ENCODE data around the gene RAB11FIP3.

Gene RAB11FIP3

DNA sequence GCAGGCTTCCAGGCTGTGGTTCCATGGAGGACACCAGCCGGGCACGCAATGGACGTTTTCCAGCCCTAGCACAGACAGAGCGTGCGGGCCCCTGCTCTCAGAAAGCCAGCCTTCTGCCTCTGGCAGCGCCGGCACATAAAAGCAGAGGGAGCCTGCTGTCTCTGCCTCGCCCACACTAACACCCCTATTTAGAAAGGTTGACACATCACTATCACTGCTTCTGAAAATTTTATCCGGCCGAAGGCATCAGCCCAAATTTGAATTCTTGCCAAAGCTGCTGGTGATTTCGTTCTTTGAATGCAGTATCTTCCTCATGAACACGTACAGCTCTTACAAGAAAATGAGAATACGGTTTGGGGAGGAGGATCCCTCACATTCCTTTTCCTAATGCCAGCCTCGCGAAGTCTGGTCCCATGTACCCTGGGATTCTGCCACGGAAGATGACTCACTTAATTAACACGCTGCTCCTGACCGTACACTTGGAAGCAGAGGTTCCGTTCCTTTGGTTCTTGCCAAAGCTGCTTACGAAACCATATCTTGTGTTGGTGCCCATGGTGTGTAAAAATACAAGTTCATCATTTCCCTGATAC lies 1.3 kb upstream of the RAB11FIP3 start:
- no peak for DNase-seq (ENCODE audit: low read depth)

DNA sequence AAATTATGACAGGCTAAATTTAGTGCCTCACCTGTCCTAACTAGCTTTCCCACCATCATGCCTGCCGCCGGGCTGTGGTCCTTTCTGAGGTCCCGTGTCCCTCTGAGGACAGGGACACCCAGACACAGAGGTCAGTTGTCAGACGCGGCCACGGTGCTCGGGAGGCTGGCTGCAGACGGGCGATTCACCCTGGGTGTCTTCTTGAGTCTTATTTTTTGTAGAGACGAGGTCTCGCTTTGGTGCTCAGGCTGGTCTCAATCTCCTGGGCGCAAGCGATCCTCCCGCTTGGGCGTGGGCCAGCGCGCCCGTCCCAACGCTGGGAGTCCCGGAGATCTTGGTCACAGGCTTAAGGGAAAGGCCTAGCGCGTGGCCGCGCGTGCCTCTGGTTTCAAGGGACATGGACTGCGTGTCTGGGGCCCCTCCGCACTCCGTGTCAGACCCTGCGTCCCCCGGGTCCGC lies 797 bp upstream of the RAB11FIP3 start:
- DNase-seq (ENCODE audit: low read depth), result no peak

DNA sequence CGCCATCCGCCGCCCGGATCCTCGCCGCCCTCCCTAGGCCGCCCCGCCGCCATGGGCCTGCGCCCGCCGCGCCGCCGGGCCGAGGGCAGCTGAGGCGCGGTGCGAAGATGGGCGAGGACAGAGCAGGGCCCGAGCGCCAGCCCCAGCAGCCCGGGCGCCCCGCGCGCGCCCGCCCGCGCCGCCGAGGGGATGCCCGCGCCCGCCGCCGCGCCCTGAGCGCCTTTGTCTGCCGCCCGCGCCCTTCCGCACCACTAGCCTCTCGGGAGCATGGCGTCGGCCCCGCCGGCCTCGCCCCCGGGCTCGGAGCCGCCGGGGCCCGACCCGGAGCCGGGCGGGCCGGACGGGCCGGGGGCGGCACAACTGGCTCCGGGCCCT lies 278 bp downstream of the RAB11FIP3 start:
- DNase-seq (ENCODE audit: low read depth), result no peak

DNA sequence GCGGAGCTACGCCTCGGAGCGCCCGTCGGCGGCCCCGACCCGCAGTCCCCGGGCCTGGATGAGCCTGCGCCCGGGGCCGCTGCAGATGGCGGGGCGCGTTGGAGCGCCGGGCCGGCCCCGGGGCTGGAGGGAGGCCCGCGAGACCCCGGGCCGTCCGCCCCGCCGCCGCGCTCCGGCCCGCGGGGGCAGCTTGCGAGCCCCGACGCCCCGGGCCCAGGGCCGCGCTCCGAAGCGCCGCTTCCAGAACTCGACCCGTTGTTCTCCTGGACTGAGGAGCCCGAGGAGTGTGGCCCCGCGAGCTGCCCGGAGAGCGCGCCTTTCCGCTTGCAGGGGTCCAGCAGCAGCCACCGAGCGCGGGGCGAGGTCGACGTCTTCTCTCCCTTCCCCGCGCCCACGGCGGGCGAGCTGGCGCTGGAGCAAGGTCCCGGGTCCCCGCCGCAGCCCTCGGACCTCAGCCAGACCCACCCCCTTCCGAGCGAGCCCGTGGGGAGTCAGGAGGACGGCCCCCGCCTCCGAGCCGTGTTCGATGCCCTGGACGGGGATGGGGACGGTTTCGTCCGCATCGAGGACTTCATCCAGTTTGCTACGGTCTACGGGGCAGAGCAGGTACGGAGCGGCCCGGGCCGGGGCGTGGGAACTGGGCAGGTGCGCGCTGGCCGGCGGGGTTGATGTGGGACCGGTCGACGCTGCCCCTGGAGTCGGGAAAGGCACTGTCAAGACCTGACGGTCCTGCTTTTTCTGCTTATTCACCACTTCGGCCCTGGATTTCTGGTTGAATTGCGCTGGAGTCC lies 861 bp downstream of the RAB11FIP3 start:
- no peak for DNase-seq (ENCODE audit: low read depth)

DNA sequence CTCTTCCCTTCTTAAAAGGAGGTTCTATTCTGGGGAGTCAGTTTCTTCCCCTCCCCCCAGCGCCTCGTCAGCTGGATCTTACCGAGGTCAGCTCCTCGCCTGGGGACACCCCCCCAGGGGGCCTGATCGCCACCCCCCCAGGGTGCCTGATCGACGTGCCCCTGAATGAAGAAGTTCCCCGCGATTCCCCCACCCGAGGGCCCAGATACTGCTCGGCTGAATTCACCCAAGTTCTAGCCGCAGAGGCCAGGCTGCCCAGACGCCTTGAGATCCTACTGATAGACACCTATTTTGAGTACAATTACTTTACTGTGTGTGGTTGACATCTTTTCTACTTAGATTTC lies 1.4 kb downstream of the RAB11FIP3 start:
- DNase-seq (ENCODE audit: low read depth), result no peak

DNA sequence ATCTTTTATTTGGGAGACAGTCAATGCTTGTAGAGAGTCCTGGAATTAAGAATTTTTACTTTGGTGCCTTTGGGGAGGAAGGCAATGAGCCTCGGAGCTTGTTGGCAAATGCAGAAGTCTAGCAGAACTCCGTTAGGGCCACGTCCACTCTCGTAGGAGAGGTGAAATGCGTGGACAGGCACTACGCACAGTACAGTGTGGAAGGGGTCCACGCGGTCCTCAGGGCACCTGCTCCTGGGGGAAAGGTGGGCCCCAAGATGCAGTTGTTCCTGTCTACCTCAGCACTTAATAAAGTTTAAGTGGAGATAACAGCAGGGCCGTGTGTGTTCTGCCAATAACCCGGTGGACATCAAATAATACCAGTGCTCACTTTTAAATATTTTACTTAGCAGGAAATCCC lies 1.8 kb downstream of the RAB11FIP3 start:
- DNase-seq (ENCODE audit: low read depth), result no peak

DNA sequence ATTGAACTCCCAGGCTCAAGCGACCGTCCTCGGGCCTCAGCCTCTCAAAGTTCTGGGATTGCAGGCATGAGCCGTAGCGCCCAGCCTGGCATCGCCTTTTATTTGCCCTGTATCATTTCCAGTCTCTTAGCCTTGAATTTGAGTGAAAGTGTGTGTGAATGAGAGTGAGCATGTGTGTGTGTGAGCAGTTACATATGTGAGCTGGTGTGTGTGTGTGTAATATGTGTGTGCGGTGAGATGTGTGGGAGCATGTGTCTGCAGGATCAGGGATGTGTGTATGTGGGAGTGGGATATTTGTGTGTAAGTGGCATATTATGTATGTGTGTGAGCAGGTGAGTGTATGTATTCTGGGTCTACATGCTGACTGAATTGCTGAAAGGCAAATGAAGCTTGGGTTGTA lies 5.5 kb downstream of the RAB11FIP3 start:
- DNase-seq (ENCODE audit: low read depth), result no peak

DNA sequence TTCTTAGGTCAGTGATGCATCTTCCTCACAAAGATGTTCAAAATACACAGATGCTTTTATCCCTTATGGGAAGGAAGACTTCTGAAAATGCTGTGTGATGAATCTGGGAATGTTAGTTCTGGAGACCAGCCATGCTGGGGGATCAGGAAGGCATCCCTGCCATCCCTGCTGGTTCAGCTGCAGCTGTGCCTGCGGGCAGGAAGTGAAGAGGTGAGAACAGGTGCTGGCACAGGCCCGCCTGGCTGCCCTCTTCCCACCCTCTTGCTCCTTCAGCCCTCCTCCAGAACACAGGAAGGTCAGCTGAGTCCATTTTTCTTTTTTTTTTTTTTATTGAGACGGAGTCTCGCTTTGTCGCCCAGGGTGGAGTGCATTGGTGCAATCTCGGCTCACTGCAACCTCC lies 15.2 kb downstream of the RAB11FIP3 start:
- no peak for DNase-seq (ENCODE audit: low read depth)

DNA sequence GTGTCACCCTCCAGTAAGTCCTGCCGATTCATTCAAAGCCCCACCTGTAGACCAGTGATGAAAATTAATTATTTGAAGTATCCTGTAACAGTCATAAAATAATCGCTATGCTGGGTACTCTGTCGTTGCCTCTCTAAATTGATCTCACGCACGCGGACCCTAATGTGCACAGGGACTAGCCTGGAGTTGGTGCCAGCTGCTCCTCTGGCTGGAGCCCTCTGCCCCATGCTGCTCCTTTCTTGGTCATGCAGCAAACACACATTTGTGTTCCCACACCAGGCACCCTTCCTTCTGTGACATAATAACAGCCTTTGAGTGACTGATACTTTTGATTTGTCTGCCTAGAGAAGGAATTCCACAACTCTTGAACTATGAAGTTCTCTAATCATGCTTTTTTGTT lies 16.0 kb downstream of the RAB11FIP3 start:
- no peak for DNase-seq (ENCODE audit: low read depth)

DNA sequence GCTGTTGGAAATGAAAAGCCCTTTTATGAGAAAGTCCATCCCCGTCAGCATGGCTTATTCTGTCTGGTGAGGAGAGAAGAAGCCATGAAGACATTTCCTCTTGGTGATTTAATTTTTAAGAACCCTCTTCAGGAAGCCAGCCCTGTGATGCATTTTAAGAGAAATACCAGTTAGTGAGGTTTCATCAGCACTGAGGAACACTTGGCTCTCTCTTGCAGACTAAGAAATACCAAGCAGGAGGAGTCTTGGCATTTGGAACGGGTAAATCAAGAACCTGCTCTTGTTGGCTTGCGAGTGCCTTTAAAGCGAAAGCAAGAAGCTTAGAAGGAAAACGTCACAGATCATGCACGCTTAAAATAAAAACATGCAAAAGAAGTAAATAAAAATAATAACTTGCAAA lies 17.5 kb downstream of the RAB11FIP3 start:
- no peak for DNase-seq (ENCODE audit: low read depth)

DNA sequence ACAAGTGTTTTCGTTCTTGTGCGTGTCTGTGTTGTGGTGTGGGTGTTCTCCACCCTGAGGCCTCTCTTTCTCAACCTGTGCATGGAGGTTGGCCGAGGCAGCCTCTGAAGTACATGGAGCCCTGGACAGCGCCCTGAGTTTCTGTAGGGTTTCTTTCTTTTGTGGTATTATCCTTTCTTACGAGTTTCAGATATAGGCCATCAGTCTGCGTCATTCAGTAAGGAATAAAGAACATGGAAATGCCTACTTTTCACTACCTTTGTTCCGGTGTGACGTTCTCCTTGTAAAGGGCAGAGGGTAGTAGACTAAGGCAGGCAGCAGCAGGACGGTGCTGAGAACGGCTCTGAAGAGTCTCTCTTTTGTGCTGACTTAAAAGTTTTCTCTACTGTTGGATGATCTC lies 18.6 kb downstream of the RAB11FIP3 start:
- DNase-seq (ENCODE audit: low read depth), result no peak

DNA sequence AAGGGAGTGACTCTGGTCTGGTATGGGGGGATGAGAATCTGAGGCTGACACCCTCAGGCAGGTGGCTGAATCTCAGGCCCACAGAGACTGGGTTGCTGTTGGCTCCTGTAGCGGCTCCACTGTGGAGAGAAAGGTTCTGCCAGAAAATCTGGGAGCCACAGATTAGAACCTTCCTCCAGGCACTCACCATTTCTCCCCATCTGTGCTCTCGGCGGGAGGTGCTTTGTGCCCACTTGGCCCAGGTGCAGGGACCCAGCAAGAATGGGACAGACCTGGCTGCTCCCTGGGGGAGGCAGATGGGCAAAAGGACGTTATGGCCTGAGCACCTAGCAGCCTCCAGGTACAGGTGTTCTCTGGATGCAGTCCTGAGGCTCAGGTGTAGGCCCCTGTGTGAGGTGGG lies 20.1 kb downstream of the RAB11FIP3 start:
- DNase-seq (ENCODE audit: low read depth), result no peak

DNA sequence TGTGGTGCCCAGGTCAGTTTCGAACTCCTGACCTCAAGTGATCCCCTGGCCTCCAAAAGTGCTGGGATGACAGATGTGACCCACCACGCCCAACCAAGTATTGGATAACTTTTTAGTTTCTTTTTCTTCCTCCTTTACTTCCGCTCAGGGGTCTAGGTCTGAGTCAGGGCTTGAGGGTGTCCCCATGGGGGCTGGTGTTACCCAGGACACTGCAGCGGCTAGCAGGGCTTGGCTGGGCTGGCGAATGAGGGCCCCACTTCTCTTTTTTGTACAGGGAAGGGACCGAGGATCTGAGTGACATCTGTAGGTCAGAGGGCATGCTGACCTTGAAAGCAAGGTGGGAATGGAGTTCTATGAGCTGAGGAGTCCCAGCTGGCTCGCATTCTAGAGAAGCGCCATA lies 24.9 kb downstream of the RAB11FIP3 start:
- no peak for DNase-seq (ENCODE audit: low read depth)

DNA sequence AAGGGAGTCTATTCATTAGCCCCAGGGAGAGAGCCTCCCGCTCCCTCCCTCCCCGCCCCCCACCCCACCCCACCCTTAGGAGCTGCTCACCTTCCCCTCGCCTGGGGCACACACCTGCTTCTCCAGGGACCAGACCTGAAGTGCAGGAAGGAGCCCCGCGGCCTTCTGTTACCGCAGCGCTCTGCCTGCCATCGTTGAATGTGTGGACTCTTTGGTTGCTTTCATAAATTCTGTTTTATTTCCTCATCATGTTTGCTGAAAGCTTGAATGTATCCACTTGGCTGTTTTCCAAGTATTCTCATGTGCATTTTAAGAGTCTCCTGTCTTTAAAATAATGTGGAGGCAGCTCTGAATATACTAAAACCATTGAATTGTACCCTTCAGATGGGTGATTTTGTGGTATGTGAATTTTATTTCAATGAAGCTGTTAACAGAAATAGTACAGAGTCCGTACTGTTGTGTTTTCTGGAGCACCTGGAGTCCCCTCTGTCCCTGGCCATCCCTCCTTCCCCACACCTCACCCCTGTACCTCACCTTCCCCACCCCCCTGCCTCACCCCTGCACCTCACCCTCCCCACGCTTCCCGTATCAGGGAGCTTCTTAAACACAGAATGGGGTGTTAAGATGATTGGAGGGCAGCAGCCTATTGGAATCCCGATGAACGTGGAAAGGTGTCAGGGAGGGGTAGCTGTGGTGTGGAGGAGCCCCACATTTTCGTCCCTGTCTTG lies 25.5 kb downstream of the RAB11FIP3 start:
- no peak for DNase-seq (ENCODE audit: low read depth)

DNA sequence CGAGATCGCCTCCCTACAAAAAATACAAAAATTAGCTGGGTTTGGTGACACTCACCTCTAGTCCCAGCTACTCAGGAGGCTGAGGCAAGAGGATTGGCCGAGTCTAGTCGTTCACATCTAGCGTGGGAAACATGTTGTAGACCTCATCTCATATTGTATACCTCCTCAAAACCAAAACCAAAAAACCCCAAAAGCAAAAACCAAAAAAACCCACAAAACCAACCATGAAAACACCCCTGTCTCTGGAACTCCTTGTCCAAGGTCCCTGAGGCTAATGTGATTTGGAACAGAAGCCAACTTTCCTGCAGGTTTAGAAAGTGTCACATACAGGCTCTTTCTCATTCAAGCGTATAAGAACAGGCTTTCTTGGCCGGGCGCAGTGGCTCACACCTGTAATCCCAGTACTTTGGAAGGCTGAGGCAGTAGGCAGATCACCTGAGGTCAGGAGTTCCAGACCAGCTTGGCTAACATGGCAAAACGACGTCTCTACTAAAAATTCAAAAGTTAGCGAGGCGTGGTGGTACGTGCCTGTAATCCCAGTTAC lies 29.0 kb downstream of the RAB11FIP3 start:
- DNase-seq (ENCODE audit: low read depth), result no peak

DNA sequence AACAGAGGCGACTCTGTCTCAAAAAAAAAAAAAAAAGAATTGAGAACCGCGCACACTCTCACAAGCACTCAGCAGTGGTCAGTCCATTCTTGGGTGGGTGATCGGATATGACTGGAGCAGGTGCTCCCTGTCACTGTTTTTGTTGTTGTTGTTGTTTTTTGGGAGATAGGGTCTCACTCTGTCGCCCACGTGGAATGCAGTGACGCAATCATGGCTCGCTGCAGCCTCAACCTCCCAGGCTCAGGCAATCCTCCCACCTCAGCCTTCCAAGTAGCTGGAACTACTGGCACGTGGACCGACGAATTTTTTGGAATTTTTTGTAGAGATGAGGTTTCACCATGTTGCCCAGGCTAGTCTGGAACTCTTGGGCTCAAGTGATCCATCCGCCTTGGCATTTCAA lies 30.0 kb downstream of the RAB11FIP3 start:
- no peak for DNase-seq (ENCODE audit: low read depth)

DNA sequence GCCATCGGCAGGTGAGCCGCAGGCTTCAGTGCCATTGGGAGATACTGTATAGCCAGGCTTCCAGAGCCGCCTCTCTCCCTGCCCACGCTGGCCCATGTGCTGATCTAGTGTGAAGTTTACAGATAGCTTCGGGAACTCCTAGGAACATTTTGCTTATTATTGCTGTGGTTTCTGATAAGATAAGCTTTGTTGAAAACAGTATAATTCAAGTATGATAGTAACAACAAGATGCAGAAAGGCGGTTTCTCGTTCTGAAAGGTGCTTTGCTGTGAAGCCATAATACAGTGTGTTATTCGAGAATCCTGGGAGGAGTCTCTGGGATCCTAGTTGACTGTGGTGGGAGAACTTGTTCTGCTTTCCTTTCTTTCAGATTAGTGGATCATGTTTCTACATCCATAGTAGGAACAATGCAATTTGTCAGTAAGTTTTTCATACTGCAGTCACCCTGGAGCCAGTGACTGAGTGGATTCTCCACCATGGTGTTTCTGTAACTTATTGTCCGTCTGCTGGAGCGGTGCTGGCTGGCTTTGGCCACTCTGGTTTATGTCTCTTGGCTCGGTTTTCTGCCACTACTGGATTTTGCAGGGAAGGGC lies 31.5 kb downstream of the RAB11FIP3 start:
- no peak for DNase-seq (ENCODE audit: low read depth)

DNA sequence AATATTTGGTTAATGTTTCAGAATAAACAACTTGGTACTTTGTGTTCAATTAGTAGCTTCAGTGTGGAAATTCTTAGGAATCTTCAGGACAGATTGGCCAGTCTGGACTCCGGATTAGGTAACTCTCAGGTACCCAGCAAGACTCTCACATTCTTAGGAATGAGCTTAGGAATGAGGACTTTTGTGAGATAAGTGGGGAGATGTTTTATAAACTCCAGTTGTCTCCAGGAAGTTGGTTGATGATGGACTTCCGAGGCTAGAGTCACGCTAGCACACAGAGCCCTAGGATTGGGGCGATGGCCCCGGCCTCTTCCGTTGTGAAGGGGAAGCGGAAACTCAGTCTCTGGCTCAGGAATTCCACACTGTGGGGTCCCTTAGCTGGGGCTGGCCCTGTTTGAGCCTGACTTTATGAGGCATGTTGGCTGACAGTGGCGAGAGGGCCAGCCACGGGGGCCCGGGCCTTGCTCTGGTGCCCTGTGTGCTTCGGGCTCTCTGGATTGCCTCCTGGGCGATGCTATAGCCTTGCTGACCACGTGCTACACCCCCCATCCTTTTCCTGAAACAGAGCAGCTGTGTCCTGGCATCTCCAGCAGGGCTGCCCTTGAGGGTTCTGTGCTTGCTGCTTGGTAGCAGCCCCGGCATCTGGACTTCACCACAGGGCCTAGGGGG lies 32.4 kb downstream of the RAB11FIP3 start:
- DNase-seq (ENCODE audit: low read depth), result no peak

DNA sequence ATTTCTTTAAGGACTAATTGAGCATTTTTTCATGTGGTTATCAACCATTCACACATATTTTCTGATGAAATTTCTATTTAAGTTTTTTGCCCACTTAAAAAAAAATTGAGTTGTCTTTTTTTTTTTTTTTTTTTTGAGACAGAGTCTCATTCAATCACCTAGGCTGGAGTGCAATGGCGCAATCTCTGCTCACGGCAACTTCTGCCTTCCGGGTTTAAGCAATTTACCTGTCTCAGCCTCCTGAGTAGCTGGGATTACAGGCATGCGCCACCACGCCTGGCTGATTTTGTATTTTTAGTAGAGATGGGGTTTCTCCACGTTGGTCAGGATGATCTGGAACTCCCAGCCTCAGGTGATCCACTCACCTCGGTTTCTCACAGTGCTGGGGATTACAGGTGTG lies 34.3 kb downstream of the RAB11FIP3 start:
- no peak for DNase-seq (ENCODE audit: low read depth)

DNA sequence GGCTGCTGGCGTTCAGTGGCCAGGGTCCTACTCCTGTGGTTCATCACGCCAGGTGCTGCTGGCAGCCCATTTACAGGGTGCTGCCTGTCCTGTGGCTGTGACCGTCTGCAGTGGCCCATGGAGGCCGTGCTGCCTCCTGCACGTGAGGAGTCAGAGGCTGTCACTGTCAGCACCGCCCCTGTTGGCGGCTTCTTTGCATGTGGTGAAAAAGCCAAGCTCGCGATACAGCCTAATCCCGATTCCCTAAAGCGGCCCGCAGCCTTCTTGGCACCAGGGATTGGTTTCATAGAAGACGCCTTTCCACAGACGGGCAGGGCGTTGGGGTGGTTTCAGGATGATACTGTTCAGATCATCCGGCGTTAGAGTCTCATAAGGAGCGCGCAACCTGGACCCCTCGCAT lies 35.3 kb downstream of the RAB11FIP3 start:
- DNase-seq (ENCODE audit: low read depth), result no peak

DNA sequence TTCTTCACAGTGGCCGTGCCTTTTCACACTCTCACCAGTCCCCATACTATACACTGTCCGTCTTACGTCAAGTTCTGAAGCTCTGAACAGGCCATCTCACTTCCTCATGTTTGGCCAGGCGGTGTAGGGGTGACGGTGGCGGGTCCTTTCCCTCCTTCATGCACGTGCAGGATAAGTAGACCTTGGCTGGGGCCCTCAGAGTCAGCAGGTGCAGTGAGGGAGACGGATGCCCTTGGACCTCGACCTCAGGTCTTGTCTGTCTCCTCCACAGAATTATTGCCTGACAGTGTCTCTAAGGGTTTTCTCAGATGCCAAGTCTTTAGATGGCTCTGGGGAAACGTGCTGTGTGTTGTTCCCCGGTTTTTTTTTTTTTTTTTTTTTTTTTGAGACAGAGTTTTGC lies 37.6 kb downstream of the RAB11FIP3 start:
- DNase-seq (ENCODE audit: low read depth), result no peak

DNA sequence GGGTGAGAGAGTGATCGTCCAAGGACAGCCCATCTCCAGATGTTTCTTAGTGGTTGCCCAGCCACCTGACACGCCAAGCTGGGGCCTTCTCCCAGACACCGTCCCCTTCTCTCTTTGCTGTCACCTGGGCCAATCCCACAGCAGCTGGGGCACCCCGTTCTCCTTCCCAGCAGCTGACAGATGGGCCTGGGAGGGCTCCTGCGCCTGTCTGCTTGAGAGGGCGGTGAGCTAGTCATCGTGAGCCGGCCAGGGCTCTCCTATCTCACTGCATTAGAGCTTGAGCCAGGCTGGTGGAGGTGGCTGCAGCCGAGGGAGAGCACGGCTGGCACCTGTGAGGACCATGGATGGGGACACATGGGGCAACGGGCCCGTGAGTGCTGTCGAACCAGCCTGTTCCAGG lies 41.2 kb downstream of the RAB11FIP3 start:
- DNase-seq (ENCODE audit: low read depth), result no peak

All from stimulated activated CD8-positive, alpha-beta memory T cell treated with anti-CD3 and anti-CD28 coated beads, Interleukin-15, amount 100 ng/mL, for 24 hours (primary cell).